Heart right ventricle (tissue), 16 donors: ENCODE measurements around the gene EML1. TPM values are rescaled to one million over a fixed set of nuclear protein-coding genes. Genes with fewer than 3 reads are reported as not detected.

ENCODE experiments used
- ATAC-seq, 8 donors: fragments of 200-7000 bp; cut with Tn5 transposase; one replicate each; pipeline ENCODE4 v1.9.1; 2020; ENCODE audit warnings: mild to moderate bottlenecking in 8 of 8, moderate library complexity in 8 of 8, moderate number of reproducible peaks in 1 of 8
- DNase-seq, 2 donors: peaks; one replicate each; pipeline ENCODE4 v3.0.0-alpha.2; 2020
- H3K27ac ChIP-seq, 10 donors: fragments of 200-600 bp; sonication (generic) in 2 of 10; one replicate each; pipeline versions ENCODE4 v1.5.0 to v1.8.0; 2020 to 2022; ENCODE audit warnings: mild to moderate bottlenecking in 3 of 10
- H3K27me3 ChIP-seq, 7 donors: fragments of 200-600 bp; one replicate each; pipeline ENCODE4 v1.8.0; 2021 to 2022; ENCODE audit warnings: mild to moderate bottlenecking in 2 of 7
- H3K36me3 ChIP-seq, 9 donors: fragments of 200-600 bp; sonication (generic) in 1 of 9; one replicate each; pipeline versions ENCODE4 v1.5.0 to v1.8.0; 2020 to 2022; ENCODE audit warnings: mild to moderate bottlenecking in 2 of 9
- H3K4me1 ChIP-seq, 9 donors: fragments of 200-600 bp; sonication (generic) in 1 of 9; one replicate each; pipeline versions ENCODE4 v1.5.0 to v1.8.0; 2020 to 2022; ENCODE audit warnings: mild to moderate bottlenecking in 4 of 9
- H3K4me3 ChIP-seq, 10 donors: fragments of 200-600 bp; sonication (generic) in 2 of 10; one replicate each; pipeline versions ENCODE4 v1.5.0 to v1.8.0; 2020 to 2022; ENCODE audit warnings: mild to moderate bottlenecking in 7 of 10, moderate library complexity in 2 of 10
- H3K9me3 ChIP-seq, 11 donors: fragments of 200-600 bp in 10 of 11; sonication (generic) in 2 of 11; one replicate each; pipeline versions ENCODE4 v1.5.0 to v1.8.0; 2013 to 2022; ENCODE audit warnings: mild to moderate bottlenecking in 2 of 11, control low read depth in 1 of 11, moderate library complexity in 1 of 11
- WGBS, 2 donors: extraction: QIAGEN DNeasy Blood & Tissue Kit; methylation state at CpG; one replicate each; pipeline ENCODE4 v1.1.7; 2013; ENCODE audit warnings: inconsistent platforms in 1 of 2; 5-methylcytosine and 5-hydroxymethylcytosine counted together
- intact Hi-C, 10 donors: fragments of 100-400 bp; cut with DNase I; formaldehyde crosslinking; loops; one replicate each; pipeline versions ENCODE4 v1.11.1 to v1.14.2; 2022
- polyA plus RNA-seq, 2 donors: library from polyadenylated mRNA; stranded (reverse); fragments of 200-250 nt; gene quantifications; one replicate each; pipeline ENCODE4 v1.2.3, GENCODE V29; 2013
- total RNA-seq, 10 donors: library from RNA; stranded (reverse); fragmentation: NEBNext Ultra II Directional in 3 of 10; extraction: Animal tissue kit (Norgen Biotek cat#: 25700) in 3 of 10; gene quantifications; one replicate each; pipeline versions ENCODE4 v1.2.1 to v1.2.4, GENCODE V29; 2021 to 2023
- TF ChIP-seq, protein P1 (sequence below), 9 donors: fragments of 200-600 bp; sonication (generic) in 2 of 9; IDR thresholded peaks; one replicate each; pipeline versions ENCODE4 v1.5.0 to v1.8.0; 2021 to 2022; ENCODE audit warnings: antibody characterized with exemption in 9 of 9, mild to moderate bottlenecking in 5 of 9, moderate library complexity in 1 of 9
- donor health status: Arrhythmogenic right ventricular cardiomyopathy.
- donor health status: ischemic (EF 13 %, LVEDD 7.1; RV severe dilation, severe dysfunction).
- donor health status: healthy with polysubstance abuse.
- donor health status: DM: no; HTN: yes; CAD: no.
- donor health status: DM: no; HTN: no; CAD: no.
- donor health status: ischemic (EF 25% LVEDD 6.9; RV normal size, moderate dysfunction).
- donor health status: ischemic (EF 25% LVEDD 5.7; RV mildly dilated, moderate dysfunction).
- donor health status: healthy.
- donor health status: DM: yes; HTN: yes; CAD: no.
- donor health status: Ischemic cardiomyopathy.
- donor health status: ischemic (EF 35%, LVEDD 5.7; RV mildly dilated, moderate dysfunction).
- donor health status: nonischemic (EF 11% LVEDD 7.7; RV severe dilation, severe dysfunction).
- donor health status: DM: yes; HTN: yes; CAD: no.
- donor health status: PGD.
- donor health status: ischemic (EF 29% LVEDD 5.4; RV normal size, mild dysfunction).
- donor health status: nonischemic (EF 23%, LVEDD 6.1; RV moderate dilation, normal function).

The EML1 gene
- total and polyA plus RNA-seq, 12 donors, result 9.1 to 49.2 (median 33.8) TPM

DNA sequence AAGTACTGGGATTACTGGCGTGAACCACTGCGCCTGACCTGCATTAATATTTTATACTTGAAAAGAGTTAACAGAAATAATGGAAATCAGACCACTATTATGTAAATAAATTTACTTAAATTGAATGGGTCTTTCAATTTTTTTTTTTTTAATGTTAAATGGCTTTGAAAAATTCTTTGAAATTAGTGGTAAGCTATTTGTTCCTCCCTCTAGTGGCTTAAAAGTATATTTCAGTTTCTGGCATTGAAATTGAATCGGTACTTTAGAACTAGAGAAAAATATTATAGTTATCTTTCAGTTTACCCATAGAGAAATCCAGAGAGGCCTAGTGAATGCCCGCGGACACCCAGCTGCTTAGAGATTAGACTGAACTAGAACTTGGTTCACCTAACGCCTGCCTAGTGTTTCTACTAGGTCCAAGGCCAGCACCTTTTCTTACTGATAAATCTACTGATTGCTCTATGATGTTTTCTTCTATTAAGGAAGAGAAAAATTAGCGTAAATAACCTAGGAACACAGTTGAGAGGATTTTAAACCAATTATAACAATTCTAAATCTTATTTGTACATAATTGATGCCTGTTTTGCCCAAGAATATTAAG lies 106.5 kb downstream of the EML1 start:
- no peak for ATAC-seq
- Histone ChIP-seq H3K9me3 (peaks cover 0 to 8% (median 0%) of the 10 kb centered on the region in 11 donors), H3K27ac (no peak overlapping the region), H3K4me1 (no peaks in the 10 kb centered on the region), H3K4me3 (no peak overlapping the region), H3K36me3 (peaks cover 0 to 86% (median 15%) of the 10 kb centered on the region in 9 donors), H3K27me3 (no peaks in the 10 kb centered on the region)
- no peak for DNase-seq
- intact Hi-C loops, result no loop called here
- TF ChIP-seq, protein P1, sequence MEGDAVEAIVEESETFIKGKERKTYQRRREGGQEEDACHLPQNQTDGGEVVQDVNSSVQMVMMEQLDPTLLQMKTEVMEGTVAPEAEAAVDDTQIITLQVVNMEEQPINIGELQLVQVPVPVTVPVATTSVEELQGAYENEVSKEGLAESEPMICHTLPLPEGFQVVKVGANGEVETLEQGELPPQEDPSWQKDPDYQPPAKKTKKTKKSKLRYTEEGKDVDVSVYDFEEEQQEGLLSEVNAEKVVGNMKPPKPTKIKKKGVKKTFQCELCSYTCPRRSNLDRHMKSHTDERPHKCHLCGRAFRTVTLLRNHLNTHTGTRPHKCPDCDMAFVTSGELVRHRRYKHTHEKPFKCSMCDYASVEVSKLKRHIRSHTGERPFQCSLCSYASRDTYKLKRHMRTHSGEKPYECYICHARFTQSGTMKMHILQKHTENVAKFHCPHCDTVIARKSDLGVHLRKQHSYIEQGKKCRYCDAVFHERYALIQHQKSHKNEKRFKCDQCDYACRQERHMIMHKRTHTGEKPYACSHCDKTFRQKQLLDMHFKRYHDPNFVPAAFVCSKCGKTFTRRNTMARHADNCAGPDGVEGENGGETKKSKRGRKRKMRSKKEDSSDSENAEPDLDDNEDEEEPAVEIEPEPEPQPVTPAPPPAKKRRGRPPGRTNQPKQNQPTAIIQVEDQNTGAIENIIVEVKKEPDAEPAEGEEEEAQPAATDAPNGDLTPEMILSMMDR (IDR thresholded peaks at IDR 0.05), result peak; percentile 19 to 68 (median 58)
- WGBS, 2 donors, result 75 to 80% methylated on average over 7 of the region's 7 CpGs

DNA sequence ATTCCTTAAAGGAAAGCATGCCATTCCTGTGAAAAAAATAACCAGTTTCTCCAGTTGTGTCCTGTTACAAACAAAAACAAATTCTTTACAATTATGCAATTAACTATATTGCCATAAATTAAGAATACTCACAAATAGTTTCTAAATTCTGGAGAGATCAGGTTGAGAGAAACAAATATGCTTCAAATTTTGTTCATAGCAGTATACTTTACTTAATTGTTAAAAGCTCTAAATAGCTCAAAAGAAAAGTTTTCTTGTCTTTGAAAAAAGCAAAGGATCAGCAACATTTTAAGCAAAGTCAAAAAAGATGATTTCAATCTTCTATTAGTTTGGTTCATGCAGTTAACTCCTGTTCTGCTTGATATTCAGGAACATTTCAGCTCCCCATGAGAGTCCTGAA lies 109.7 kb downstream of the EML1 start:
- H3K36me3 ChIP-seq, result peaks cover 0 to 84% (median 28%) of the 10 kb centered on the region in 9 donors
- TF ChIP-seq, protein P1 (IDR thresholded peaks at IDR 0.05), result no peak
- DNase-seq (no peak), ATAC-seq (no peak)
- no peaks in the 10 kb centered on the region for H3K4me1 ChIP-seq
- intact Hi-C loops, result no loop called here
- no peak overlapping the region for H3K4me3 ChIP-seq
- no peak overlapping the region for H3K27ac ChIP-seq
- H3K9me3 ChIP-seq, result peaks cover 0 to 8% (median 0%) of the 10 kb centered on the region in 11 donors
- no peaks in the 10 kb centered on the region for H3K27me3 ChIP-seq

DNA sequence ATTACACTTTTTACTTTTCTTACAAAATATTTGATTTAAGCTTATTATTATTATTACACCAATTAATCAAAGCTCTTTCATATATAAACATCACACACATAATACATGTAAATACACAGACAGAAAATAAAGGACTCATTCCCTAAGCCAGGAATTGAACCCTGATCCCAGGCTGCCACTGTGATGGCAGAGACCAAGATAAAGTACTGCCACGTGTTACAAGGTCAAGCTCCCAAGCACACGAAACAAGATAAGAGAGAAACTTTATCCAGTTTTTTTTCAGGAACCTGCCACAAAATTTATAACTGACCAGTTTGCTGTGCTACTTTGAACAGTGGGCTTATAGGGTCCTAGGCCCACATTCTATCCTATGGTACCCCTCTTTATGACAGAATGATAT lies 111.3 kb downstream of the EML1 start:
- TF ChIP-seq, protein P1 (IDR thresholded peaks at IDR 0.05), result no peak
- DNase-seq, result no peak
- WGBS, 2 donors, result 36 to 49% methylated on average over 2 of the region's 2 CpGs
- no peak for ATAC-seq
- intact Hi-C loops, result no loop called here
- Histone ChIP-seq H3K4me3 (no peak overlapping the region), H3K27me3 (no peaks in the 10 kb centered on the region), H3K4me1 (no peaks in the 10 kb centered on the region), H3K36me3 (peaks cover 0 to 92% (median 36%) of the 10 kb centered on the region in 9 donors), H3K27ac (no peak overlapping the region), H3K9me3 (peaks cover 0 to 8% (median 0%) of the 10 kb centered on the region in 11 donors)

DNA sequence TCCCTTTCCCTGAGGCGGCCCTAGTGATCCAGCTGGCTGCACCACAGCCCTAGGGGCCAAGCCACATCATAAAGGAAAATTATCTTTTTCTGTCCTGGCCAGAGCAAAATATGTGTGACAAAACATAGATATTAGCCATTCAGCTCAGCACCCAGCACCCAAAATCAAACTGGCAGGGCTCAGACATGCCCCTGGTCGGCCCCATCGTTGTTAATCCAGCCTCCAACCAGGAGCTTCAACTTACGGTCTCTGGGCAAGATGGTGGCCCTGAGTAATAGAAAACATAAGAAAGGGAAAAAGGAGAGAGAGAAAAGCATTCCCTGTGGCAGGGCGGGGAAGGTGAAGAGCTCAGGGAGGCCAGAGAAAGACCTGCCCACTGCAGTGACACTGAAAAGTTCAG lies 111.9 kb downstream of the EML1 start:
- Histone ChIP-seq H3K27ac (no peak overlapping the region), H3K36me3 (peaks cover 0 to 97% (median 39%) of the 10 kb centered on the region in 9 donors), H3K4me1 (no peaks in the 10 kb centered on the region), H3K27me3 (no peaks in the 10 kb centered on the region), H3K9me3 (peaks cover 0 to 8% (median 0%) of the 10 kb centered on the region in 11 donors), H3K4me3 (no peak overlapping the region)
- no peak for ATAC-seq
- TF ChIP-seq, protein P1 (IDR thresholded peaks at IDR 0.05), result no peak
- WGBS, 2 donors, result 96 to 97% methylated on average over 5 of the region's 5 CpGs
- intact Hi-C loops, result no loop called here
- no peak for DNase-seq
